Mesendoderm (in vitro differentiated cells): Measurements from ENCODE around the gene ANKRD39.
A peak's percentile ranks its signal among the peaks of the same experiment; 100 is the strongest.

Experiments
- DNase-seq: peaks from one replicate; pipeline ENCODE4 v3.0.0; 2013
- H2AK5ac ChIP-seq: 2 replicates; pipeline ENCODE4 v1.6.1; 2013; ENCODE audit warnings: low read length, inconsistent platforms
- H2BK120ac ChIP-seq: 2 replicates; pipeline ENCODE4 v1.6.1; 2013; ENCODE audit warnings: low read depth, mild to moderate bottlenecking, low read length, moderate library complexity, mixed read lengths
- H2BK15ac ChIP-seq: replicated peaks from 2 replicates; pipeline ENCODE4 v1.6.1; 2013; ENCODE audit warnings: low read depth, mild to moderate bottlenecking, moderate library complexity
- H2BK5ac ChIP-seq: 2 replicates; pipeline ENCODE4 v1.6.1; 2013; ENCODE audit warnings: low read length, inconsistent platforms
- H3K18ac ChIP-seq: 2 replicates; pipeline ENCODE4 v1.6.1; 2013; ENCODE audit warnings: mild to moderate bottlenecking, low read length, mixed read lengths
- H3K23ac ChIP-seq: one replicate; pipeline ENCODE4 v1.6.1; 2013; ENCODE audit warnings: low read length
- H3K27ac ChIP-seq: 2 replicates; pipeline ENCODE4 v1.5.1; 2013; ENCODE audit warnings: low read depth, mild to moderate bottlenecking, inconsistent platforms, low read length, moderate library complexity
- H3K27me3 ChIP-seq: 2 replicates; pipeline ENCODE4 v1.6.1; 2013; ENCODE audit warnings: low read length, control low read depth, mild to moderate bottlenecking, inconsistent platforms; ENCODE audit not compliant: insufficient read depth, poor library complexity
- H3K36me3 ChIP-seq: 2 replicates; pipeline ENCODE4 v1.6.1; 2013; ENCODE audit warnings: low read length, inconsistent platforms; ENCODE audit not compliant: control insufficient read depth, insufficient read depth
- H3K4ac ChIP-seq: one replicate; pipeline ENCODE4 v1.6.1; 2013; ENCODE audit warnings: low read depth, mild to moderate bottlenecking, low read length, moderate library complexity
- H3K4me1 ChIP-seq: 2 replicates; pipeline ENCODE4 v1.6.1; 2013; ENCODE audit warnings: low read depth, low read length, inconsistent platforms; ENCODE audit not compliant: control insufficient read depth
- H3K4me2 ChIP-seq: 2 replicates; pipeline ENCODE4 v1.6.1; 2013; ENCODE audit warnings: low read length
- H3K4me3 ChIP-seq: 2 replicates; pipeline ENCODE4 v1.5.1; 2013; ENCODE audit warnings: mild to moderate bottlenecking, low read length
- H3K56ac ChIP-seq: one replicate; pipeline ENCODE4 v1.6.1; 2013; ENCODE audit warnings: low read length
- H3K79me1 ChIP-seq: 2 replicates; pipeline ENCODE4 v1.6.1; 2013; ENCODE audit warnings: low read length, inconsistent platforms
- H3K79me2 ChIP-seq: 2 replicates; pipeline ENCODE4 v1.6.1; 2013; ENCODE audit warnings: mild to moderate bottlenecking, low read length; ENCODE audit not compliant: control insufficient read depth, insufficient read depth
- H3K9ac ChIP-seq: 2 replicates; pipeline ENCODE4 v1.6.1; 2013; ENCODE audit warnings: low read length, inconsistent platforms
- H4K5ac ChIP-seq: one replicate; pipeline ENCODE4 v1.6.1; 2013; ENCODE audit warnings: low read length
- H4K8ac ChIP-seq: one replicate; pipeline ENCODE4 v1.6.1; 2013; ENCODE audit warnings: low read depth, mild to moderate bottlenecking, control low read depth, low read length, moderate library complexity
- WGBS: extraction: QIAGEN DNeasy Blood & Tissue Kit; methylation state at CpG from one replicate; pipeline ENCODE4 v1.1.7; 2013; ENCODE audit warnings: low lambda C conversion rate, missing lambda C conversion rate; ENCODE audit not compliant: insufficient coverage; ENCODE audit errors: extremely low coverage; 5-methylcytosine and 5-hydroxymethylcytosine counted together

Gene ANKRD39

DNA sequence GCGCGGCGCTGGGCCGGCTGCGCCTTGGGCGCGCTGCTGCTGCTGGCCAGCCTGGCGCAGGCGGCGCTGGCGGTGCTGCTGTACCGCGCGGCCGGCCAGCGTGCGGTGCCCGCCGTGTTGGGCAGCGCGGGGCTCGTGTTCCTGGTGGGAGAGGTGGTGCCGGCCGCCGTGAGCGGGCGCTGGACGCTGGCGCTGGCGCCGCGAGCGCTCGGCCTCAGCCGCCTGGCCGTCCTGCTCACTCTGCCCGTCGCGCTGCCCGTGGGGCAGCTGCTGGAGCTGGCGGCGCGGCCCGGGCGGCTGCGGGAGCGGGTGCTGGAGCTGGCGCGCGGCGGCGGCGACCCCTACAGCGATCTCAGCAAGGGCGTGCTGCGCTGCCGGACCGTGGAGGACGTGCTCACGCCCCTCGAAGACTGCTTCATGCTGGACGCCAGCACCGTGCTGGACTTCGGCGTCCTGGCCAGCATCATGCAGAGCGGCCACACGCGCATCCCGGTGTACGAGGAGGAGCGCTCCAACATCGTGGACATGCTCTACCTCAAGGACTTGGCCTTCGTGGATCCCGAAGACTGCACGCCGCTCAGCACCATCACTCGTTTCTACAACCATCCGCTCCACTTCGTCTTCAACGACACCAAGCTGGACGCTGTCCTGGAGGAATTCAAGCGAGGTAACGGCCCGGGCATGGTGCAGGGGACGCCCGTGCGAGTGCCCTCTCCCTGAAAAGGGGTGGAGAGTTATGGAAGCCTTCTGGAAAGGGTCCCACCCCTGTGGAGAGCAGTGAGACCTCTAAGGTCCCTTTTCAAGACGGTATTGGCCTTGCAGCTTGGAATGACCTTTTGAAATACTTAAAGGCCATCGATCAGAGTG lies 40.7 kb downstream of the ANKRD39 start:
- no peak overlapping the region for H2BK120ac ChIP-seq
- H3K4me3 ChIP-seq = peak overlapping the region; percentile 62
- peak overlapping the region; percentile 77 for H3K9ac ChIP-seq
- no peak overlapping the region for H3K23ac ChIP-seq
- WGBS = no CpG with 5 or more reads among the region's 89 CpGs
- H4K8ac ChIP-seq = no peak overlapping the region
- no peak overlapping the region for H2BK5ac ChIP-seq
- no peak overlapping the region for H2BK15ac ChIP-seq
- H3K18ac ChIP-seq = no peak overlapping the region
- peak overlapping the region; percentile 98 for H3K56ac ChIP-seq
- H3K27me3 ChIP-seq = no peaks in the 10 kb centered on the region
- no peak overlapping the region for H3K27ac ChIP-seq
- no peaks in the 10 kb centered on the region for H3K36me3 ChIP-seq
- peaks cover 34% of the 10 kb centered on the region for H3K79me2 ChIP-seq
- DNase-seq = no peak
- peaks cover 18% of the 10 kb centered on the region for H3K79me1 ChIP-seq
- no peak overlapping the region for H2AK5ac ChIP-seq
- H3K4ac ChIP-seq = no peak overlapping the region
- peaks cover 10% of the 10 kb centered on the region for H3K4me1 ChIP-seq
- no peak overlapping the region for H4K5ac ChIP-seq
- H3K4me2 ChIP-seq = peak overlapping the region; percentile 99

DNA sequence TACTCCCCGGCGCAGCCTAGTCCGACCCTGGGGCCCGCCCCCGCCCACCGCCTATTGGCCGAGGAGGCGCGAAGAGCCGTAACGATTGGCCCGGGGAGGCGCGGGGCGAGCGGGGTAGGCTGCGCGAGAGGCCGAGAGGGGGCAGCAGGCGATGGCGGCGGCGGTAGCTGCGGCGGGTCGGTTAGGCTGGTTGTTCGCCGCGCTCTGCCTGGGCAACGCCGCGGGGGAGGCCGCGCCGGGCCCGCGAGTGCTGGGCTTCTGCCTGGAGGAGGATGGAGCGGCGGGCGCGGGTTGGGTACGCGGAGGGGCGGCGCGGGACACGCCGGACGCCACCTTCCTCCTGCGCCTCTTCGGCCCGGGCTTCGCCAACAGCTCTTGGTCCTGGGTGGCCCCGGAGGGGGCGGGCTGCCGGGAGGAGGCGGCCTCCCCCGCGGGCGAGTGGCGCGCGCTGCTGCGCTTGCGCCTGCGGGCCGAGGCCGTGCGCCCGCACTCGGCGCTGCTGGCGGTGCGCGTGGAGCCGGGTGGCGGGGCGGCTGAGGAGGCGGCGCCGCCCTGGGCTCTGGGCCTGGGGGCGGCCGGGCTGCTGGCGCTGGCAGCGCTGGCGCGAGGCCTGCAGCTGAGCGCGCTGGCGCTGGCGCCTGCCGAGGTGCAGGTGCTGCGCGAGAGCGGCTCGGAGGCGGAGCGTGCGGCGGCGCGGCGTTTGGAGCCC lies 41.5 kb downstream of the ANKRD39 start, which contains the start of gene CNNM3:
TSS of gene CNNM3 (plus strand) at position 142 of the 709 bp plus-strand sequence. CDS start at position 152, 10 bp downstream.
- peak within 1 kb of the TSS; percentile 62 for H3K4me3 ChIP-seq
- H4K8ac ChIP-seq = no peak within 1 kb of the TSS
- H3K56ac ChIP-seq = peak within 1 kb of the TSS; percentile 98
- no CpG with 5 or more reads among the region's 103 CpGs for WGBS
- no peak within 1 kb of the TSS for H4K5ac ChIP-seq
- H3K4ac ChIP-seq = no peak within 1 kb of the TSS
- H3K79me2 ChIP-seq = peaks cover 33% of the 10 kb centered on the region
- peak within 1 kb of the TSS; percentile 97 for H3K27ac ChIP-seq
- H3K9ac ChIP-seq = peak within 1 kb of the TSS; percentile 77
- peaks cover 18% of the 10 kb centered on the region for H3K79me1 ChIP-seq
- DNase-seq = peak; percentile 97
- no peak within 1 kb of the TSS for H2BK120ac ChIP-seq
- H3K36me3 ChIP-seq = no peaks in the 10 kb centered on the region
- peaks cover 10% of the 10 kb centered on the region for H3K4me1 ChIP-seq
- H3K4me2 ChIP-seq = peak within 1 kb of the TSS; percentile 99
- H3K23ac ChIP-seq = no peak within 1 kb of the TSS
- H2BK15ac ChIP-seq = no peak within 1 kb of the TSS
- no peaks in the 10 kb centered on the region for H3K27me3 ChIP-seq
- no peak within 1 kb of the TSS for H2AK5ac ChIP-seq
- H3K18ac ChIP-seq = peak within 1 kb of the TSS; percentile 51
- H2BK5ac ChIP-seq = no peak within 1 kb of the TSS

DNA sequence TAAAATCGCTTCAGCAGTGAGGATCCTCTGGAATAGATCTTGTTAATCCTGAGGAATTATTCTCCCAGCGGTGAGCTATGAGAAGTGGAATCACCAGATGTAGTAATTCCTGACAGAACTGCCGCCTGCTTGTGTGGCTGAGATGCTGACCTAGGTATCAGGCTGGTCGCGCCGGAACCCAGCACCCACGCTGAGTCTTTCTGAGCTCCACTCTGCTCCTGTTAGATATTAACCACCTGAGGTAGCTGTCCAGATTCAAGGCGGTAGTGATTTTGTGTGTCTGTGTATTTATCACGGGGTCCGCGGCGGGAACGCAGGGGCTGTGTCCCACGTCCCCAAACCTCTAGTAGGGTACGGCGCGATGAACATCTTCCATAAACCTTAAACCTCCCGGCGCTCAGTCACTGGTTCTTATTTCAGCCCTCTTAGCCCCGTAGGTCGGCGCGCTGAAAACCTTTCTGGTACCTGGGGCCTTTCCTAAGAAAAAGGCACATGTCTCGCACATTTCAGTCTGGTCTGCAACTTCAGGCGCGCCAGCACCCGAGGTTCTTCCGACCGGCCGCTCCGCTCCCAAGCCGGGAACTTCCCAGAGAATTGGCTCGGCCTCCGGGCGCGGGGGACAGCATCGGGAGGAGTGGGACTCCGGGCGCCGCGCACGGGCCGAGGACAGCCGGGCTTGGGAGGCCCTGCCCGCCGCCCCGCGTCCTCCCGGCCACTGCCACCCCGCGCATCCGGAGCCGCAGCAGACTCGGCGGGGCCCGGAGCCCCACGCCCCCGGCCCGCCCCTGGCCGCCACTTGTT lies 42.3 kb downstream of the ANKRD39 start:
- H3K27me3 ChIP-seq = no peaks in the 10 kb centered on the region
- no peak overlapping the region for H2BK5ac ChIP-seq
- H2AK5ac ChIP-seq = no peak overlapping the region
- H3K4me3 ChIP-seq = peak overlapping the region; percentile 9
- no peak overlapping the region for H2BK120ac ChIP-seq
- H3K79me2 ChIP-seq = peaks cover 26% of the 10 kb centered on the region
- no peak overlapping the region for H4K8ac ChIP-seq
- H3K23ac ChIP-seq = no peak overlapping the region
- H3K36me3 ChIP-seq = no peaks in the 10 kb centered on the region
- H3K4me2 ChIP-seq = peak overlapping the region; percentile 92
- no peak overlapping the region for H2BK15ac ChIP-seq
- no CpG with 5 or more reads among the region's 60 CpGs for WGBS
- H3K27ac ChIP-seq = no peak overlapping the region
- peak; percentile 82 for DNase-seq
- H3K18ac ChIP-seq = no peak overlapping the region
- peak overlapping the region; percentile 38 for H3K9ac ChIP-seq
- H3K4me1 ChIP-seq = peaks cover 10% of the 10 kb centered on the region
- H4K5ac ChIP-seq = no peak overlapping the region
- H3K4ac ChIP-seq = no peak overlapping the region
- H3K79me1 ChIP-seq = peaks cover 15% of the 10 kb centered on the region
- peak overlapping the region; percentile 86 for H3K56ac ChIP-seq

DNA sequence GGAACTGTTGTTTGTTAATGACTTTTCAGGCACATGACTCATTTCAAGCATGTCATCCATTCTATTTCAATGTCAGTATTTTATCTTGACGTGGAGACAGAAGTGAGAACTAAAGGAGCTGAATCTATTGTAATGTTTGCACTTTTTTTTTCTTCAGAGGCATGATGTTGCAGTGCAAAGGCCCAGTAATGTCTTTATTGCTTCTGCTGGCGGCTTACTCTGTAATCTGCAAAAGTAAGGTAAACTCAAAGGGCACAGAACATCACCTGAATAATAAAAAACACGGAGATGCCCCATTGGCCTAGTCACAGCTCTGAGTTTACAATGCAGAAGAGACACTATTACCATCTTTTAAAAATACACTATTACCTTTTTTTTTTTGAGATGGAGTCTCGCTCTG lies 44.2 kb downstream of the ANKRD39 start:
- Histone ChIP-seq H3K4ac (no peak overlapping the region), H3K36me3 (peaks cover 2% of the 10 kb centered on the region), H4K5ac (no peak overlapping the region), H3K4me2 (no peak overlapping the region), H3K4me3 (no peak overlapping the region), H2AK5ac (no peak overlapping the region), H3K79me2 (peaks cover 13% of the 10 kb centered on the region), H2BK120ac (no peak overlapping the region), H3K27ac (no peak overlapping the region), H3K18ac (no peak overlapping the region), H2BK5ac (no peak overlapping the region), H3K56ac (no peak overlapping the region), H3K23ac (no peak overlapping the region), H2BK15ac (no peak overlapping the region), H3K4me1 (peaks cover 5% of the 10 kb centered on the region), H4K8ac (no peak overlapping the region), H3K9ac (no peak overlapping the region), H3K79me1 (peaks cover 4% of the 10 kb centered on the region), H3K27me3 (no peaks in the 10 kb centered on the region)
- no peak for DNase-seq
- WGBS = no CpG with 5 or more reads among the region's 4 CpGs

DNA sequence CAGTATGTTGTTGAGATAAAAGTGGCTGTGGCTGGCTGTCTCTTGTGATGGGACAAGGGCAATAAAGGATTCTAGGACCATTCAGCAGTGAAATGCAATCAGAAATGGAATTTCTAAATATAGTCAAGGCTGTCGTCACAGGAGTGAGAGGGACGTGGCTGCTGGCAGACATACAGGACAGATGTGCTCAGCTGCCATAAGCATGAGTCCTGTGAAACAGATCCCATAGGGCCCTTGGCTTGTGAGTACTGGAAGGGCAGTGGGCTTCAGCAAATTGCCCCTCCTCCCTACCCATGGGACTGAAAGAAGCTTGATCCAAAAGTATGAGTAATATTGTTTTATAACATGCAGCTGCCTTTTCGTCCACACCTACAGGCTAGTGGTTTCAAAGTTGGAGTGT lies 45.9 kb downstream of the ANKRD39 start:
- no peaks in the 10 kb centered on the region for H3K79me1 ChIP-seq
- no peaks in the 10 kb centered on the region for H3K27me3 ChIP-seq
- H4K8ac ChIP-seq = no peak overlapping the region
- no peak overlapping the region for H2BK5ac ChIP-seq
- H3K4me1 ChIP-seq = no peaks in the 10 kb centered on the region
- no peak overlapping the region for H2BK120ac ChIP-seq
- no peak overlapping the region for H2AK5ac ChIP-seq
- H3K27ac ChIP-seq = no peak overlapping the region
- H3K36me3 ChIP-seq = peaks cover 2% of the 10 kb centered on the region
- DNase-seq = no peak
- H3K23ac ChIP-seq = no peak overlapping the region
- H2BK15ac ChIP-seq = no peak overlapping the region
- no peak overlapping the region for H3K9ac ChIP-seq
- no peak overlapping the region for H3K4ac ChIP-seq
- H3K4me3 ChIP-seq = no peak overlapping the region
- H3K18ac ChIP-seq = no peak overlapping the region
- no CpG with 5 or more reads among the region's 3 CpGs for WGBS
- no peak overlapping the region for H3K56ac ChIP-seq
- H4K5ac ChIP-seq = no peak overlapping the region
- no peak overlapping the region for H3K4me2 ChIP-seq
- H3K79me2 ChIP-seq = no peaks in the 10 kb centered on the region
